Keratinocyte (primary cell): ENCODE data around the gene FAM83G. TPM values are rescaled to one million over a fixed set of nuclear protein-coding genes. Genes with fewer than 3 reads are reported as not detected.
"Not testable (repeated sequence)": the region's sequence is repeated elsewhere in the genome, so short reads cannot be mapped to it uniquely, and the experiment has no call there.

Experiments used
- DNase-seq: peaks from one replicate; pipeline ENCODE4 v3.0.0-alpha.2; 2011; ENCODE audit warnings: low read depth, missing footprints, low spot score
- FAIRE-seq: peaks from 2 replicates; lab custom pipeline; 2011; peaks lifted over from hg19 to GRCh38; lab: Jason Lieb, UNC
- H2AFZ ChIP-seq: 2 replicates; pipeline ENCODE4 v1.6.0; 2012; ENCODE audit warnings: low read length, control low read depth, inconsistent platforms; ENCODE audit not compliant: control insufficient read depth
- H3K27ac ChIP-seq: 2 replicates; pipeline ENCODE4 v1.5.1; 2011; ENCODE audit warnings: low read length; ENCODE audit not compliant: control insufficient read depth, insufficient read depth
- H3K27me3 ChIP-seq: 3 replicates; pipeline ENCODE4 v1.6.0; 2011; ENCODE audit warnings: low read length; ENCODE audit not compliant: control insufficient read depth, insufficient read depth; ENCODE audit errors: extremely low read depth
- H3K36me3 ChIP-seq, 2 experiments: 2 replicates in 1 of 2; 3 replicates in 1 of 2; pipeline ENCODE4 v1.5.1; 2011; ENCODE audit warnings: low read length in 2 of 2, mild to moderate bottlenecking in 1 of 2; ENCODE audit not compliant: control insufficient read depth in 2 of 2, insufficient read depth in 2 of 2; ENCODE audit errors: extremely low read depth in 1 of 2
- H3K4me1 ChIP-seq: 3 replicates; pipeline ENCODE4 v1.5.1; 2011; ENCODE audit warnings: low read length; ENCODE audit not compliant: control insufficient read depth, insufficient read depth; ENCODE audit errors: extremely low read depth
- H3K4me2 ChIP-seq: 3 replicates; pipeline ENCODE4 v1.6.0; 2011; ENCODE audit warnings: low read depth, low read length; ENCODE audit not compliant: control insufficient read depth, insufficient read depth; ENCODE audit errors: extremely low read depth
- H3K4me3 ChIP-seq, 3 experiments: fragments of 200-600 bp in 1 of 3; sonication (generic) in 1 of 3; 2 replicates in 2 of 3; 3 replicates in 1 of 3; pipeline ENCODE4 v1.5.1; 2011 to 2016; ENCODE audit warnings: low read length in 3 of 3, mild to moderate bottlenecking in 3 of 3, control low read depth in 2 of 3, inconsistent platforms in 1 of 3, low read depth in 1 of 3, mixed read lengths in 1 of 3, mixed run types in 1 of 3, moderate library complexity in 1 of 3; ENCODE audit not compliant: control insufficient read depth in 2 of 3, insufficient read depth in 2 of 3; ENCODE audit errors: extremely low read depth in 1 of 3
- H3K79me2 ChIP-seq: 2 replicates; pipeline ENCODE4 v1.6.0; 2012; ENCODE audit warnings: low read length; ENCODE audit not compliant: control insufficient read depth, insufficient read depth
- H3K9ac ChIP-seq: 3 replicates; pipeline ENCODE4 v1.6.0; 2011; ENCODE audit warnings: low read length; ENCODE audit not compliant: control insufficient read depth, insufficient read depth; ENCODE audit errors: extremely low read depth
- H3K9me1 ChIP-seq: 3 replicates; pipeline ENCODE4 v1.6.0; 2011; ENCODE audit warnings: low read length; ENCODE audit not compliant: control insufficient read depth, insufficient read depth; ENCODE audit errors: extremely low read depth
- H3K9me3 ChIP-seq: 2 replicates; pipeline ENCODE4 v1.5.1; 2012; ENCODE audit warnings: low read depth, low read length; ENCODE audit not compliant: control insufficient read depth
- H4K20me1 ChIP-seq: 3 replicates; pipeline ENCODE4 v1.6.0; 2011; ENCODE audit warnings: low read length; ENCODE audit not compliant: control insufficient read depth, insufficient read depth; ENCODE audit errors: extremely low read depth
- EZH2 ChIP-seq: IDR thresholded peaks from one replicate; pipeline ENCODE4 v1.6.1; 2012; ENCODE audit warnings: inconsistent platforms, mild to moderate bottlenecking, low read length, moderate library complexity
- dilution Hi-C: fragments of 300-500 bp; cut with MboI; formaldehyde crosslinking; loops from one replicate; pipeline ENCODE4 v1.7.0; 2020; ENCODE audit warnings: low sequenced_read_pairs; ENCODE audit not compliant: extremely low pct_ligation_motif_present
- polyA plus RNA-seq, 5 experiments: library from polyadenylated mRNA; depleted of rRNA in 3 of 5; stranded (reverse) in 3 of 5; stranded (forward) in 1 of 5; unstranded in 1 of 5; fragments of >200 nt; gene quantifications; 1 replicate in 1 of 5; 2 replicates in 3 of 5; 3 replicates in 1 of 5; pipeline versions ENCODE4 v1.2.1 to v1.2.3, GENCODE V29; 2011 to 2012; ENCODE audit warnings: missing spikeins in 2 of 5, low read depth in 1 of 5, low replicate concordance in 1 of 5
- TF ChIP-seq, protein P1 (sequence below), 3 experiments: IDR thresholded peaks in 1 of 3; conservative IDR thresholded peaks in 1 of 3; optimal IDR thresholded peaks in 1 of 3; 2 replicates in 2 of 3; 3 replicates in 1 of 3; pipeline versions ENCODE3 to v1.5.1; 2011; ENCODE audit warnings: low read length in 3 of 3, mild to moderate bottlenecking in 3 of 3, moderate library complexity in 2 of 3, control low read depth in 1 of 3, inconsistent platforms in 1 of 3; ENCODE audit not compliant: insufficient read depth in 2 of 3; ENCODE audit errors: extremely low read depth in 1 of 3

The FAM83G gene
- polyA plus RNA-seq, 1 donor (not counting 4 experiments of a cell fraction or from before 2014, with no cell fraction given): 23.2 TPM

DNA sequence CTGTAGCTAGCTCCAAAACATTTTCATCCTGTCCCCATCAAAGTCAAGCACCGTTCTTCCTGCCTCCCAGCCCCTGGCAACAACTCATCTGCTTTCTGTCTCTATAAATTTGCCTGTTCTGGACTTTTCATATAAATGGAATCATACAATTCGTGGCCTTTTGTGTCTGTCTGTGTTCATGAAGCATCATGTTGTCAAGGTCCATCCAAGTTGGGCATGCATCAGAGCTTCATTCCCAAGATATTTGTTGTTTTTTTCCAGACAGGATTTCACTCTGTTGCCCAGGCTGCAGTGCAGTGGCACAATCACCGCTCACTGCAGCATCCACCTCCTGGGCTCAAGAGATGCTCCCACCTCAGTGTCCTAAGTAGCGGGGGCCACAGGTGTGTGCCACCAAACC, 46.7 kb downstream of the FAM83G start:
- no peaks in the 10 kb centered on the region for H3K36me3 ChIP-seq
- no peak for FAIRE-seq
- no peaks in the 10 kb centered on the region for H3K27me3 ChIP-seq
- no peaks in the 10 kb centered on the region for H3K79me2 ChIP-seq
- H2AFZ ChIP-seq: no peak overlapping the region
- TF ChIP-seq EZH2: no peak
- TF ChIP-seq, protein P1, sequence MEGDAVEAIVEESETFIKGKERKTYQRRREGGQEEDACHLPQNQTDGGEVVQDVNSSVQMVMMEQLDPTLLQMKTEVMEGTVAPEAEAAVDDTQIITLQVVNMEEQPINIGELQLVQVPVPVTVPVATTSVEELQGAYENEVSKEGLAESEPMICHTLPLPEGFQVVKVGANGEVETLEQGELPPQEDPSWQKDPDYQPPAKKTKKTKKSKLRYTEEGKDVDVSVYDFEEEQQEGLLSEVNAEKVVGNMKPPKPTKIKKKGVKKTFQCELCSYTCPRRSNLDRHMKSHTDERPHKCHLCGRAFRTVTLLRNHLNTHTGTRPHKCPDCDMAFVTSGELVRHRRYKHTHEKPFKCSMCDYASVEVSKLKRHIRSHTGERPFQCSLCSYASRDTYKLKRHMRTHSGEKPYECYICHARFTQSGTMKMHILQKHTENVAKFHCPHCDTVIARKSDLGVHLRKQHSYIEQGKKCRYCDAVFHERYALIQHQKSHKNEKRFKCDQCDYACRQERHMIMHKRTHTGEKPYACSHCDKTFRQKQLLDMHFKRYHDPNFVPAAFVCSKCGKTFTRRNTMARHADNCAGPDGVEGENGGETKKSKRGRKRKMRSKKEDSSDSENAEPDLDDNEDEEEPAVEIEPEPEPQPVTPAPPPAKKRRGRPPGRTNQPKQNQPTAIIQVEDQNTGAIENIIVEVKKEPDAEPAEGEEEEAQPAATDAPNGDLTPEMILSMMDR (optimal IDR thresholded peaks at IDR 0.05 in 1 of 3, IDR thresholded peaks at IDR 0.05 in 1 of 3, conservative IDR thresholded peaks at IDR 0.05 in 1 of 3; ENCODE audit: extremely low read depth in 1 of 3, insufficient read depth in 2 of 3, low read length in 3 of 3): no peak
- H3K9ac ChIP-seq: no peak overlapping the region
- DNase-seq: no peak
- dilution Hi-C loops: no loop called here
- no peak overlapping the region for H3K27ac ChIP-seq
- no peaks in the 10 kb centered on the region for H3K9me3 ChIP-seq
- H3K4me2 ChIP-seq: no peak overlapping the region
- H3K4me1 ChIP-seq: peaks cover 9% of the 10 kb centered on the region
- H3K4me3 ChIP-seq: no peak overlapping the region
- H4K20me1 ChIP-seq: no peaks in the 10 kb centered on the region
- no peaks in the 10 kb centered on the region for H3K9me1 ChIP-seq

DNA sequence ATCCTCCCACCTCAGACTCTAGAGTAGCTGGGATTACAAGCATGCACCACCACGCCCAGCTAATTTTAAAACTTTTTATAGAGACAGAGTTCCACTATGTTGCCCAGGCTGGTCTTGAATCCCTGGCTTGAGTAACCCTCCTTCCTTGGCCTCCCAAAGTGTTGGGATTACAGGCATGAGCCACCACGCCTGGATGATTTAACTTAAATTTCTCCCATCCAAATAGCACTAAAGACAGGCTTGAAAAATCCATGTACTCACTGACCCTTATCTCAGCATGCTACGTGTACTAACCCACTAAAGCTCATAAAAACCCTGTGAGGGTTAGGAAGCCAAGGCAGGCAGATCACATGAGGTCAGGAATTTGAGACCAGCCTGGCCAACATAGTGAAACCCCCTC, 48.0 kb downstream of the FAM83G start:
- Histone ChIP-seq H3K9me1 (no peaks in the 10 kb centered on the region), H3K4me3 (no peak overlapping the region), H3K27me3 (no peaks in the 10 kb centered on the region), H2AFZ (no peak overlapping the region), H3K9me3 (no peaks in the 10 kb centered on the region), H3K9ac (no peak overlapping the region), H3K36me3 (no peaks in the 10 kb centered on the region), H3K27ac (no peak overlapping the region), H4K20me1 (no peaks in the 10 kb centered on the region), H3K4me1 (peaks cover 1% of the 10 kb centered on the region), H3K4me2 (no peak overlapping the region), H3K79me2 (no peaks in the 10 kb centered on the region)
- TF ChIP-seq EZH2: no peak
- TF ChIP-seq, protein P1 (optimal IDR thresholded peaks at IDR 0.05 in 1 of 3, IDR thresholded peaks at IDR 0.05 in 1 of 3, conservative IDR thresholded peaks at IDR 0.05 in 1 of 3; ENCODE audit: extremely low read depth in 1 of 3, insufficient read depth in 2 of 3, low read length in 3 of 3): no peak
- DNase-seq (no peak), FAIRE-seq (no peak)
- dilution Hi-C loops: no loop called here

DNA sequence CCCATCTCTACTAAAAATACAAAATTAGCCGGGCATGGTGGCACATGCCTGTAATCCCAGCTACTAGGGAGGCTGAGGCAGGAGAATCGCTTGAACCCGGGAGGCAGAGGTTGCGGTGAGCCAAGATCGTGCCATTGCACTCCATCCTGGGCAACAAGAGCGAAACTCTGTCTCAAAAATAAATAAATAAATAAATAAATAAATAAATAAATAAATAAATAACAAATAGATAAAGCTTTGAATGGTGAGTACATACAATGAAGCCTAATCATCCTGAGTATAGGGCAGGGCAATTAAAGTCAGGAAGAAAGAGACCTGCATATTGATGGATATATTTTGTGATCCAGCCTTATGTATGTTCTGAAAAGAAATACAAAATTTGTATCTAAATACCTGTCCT, 48.5 kb downstream of the FAM83G start:
- H3K27ac ChIP-seq, H4K20me1 ChIP-seq, H2AFZ ChIP-seq, H3K9me3 ChIP-seq, FAIRE-seq, H3K27me3 ChIP-seq, H3K9ac ChIP-seq, H3K4me1 ChIP-seq, H3K36me3 ChIP-seq, H3K4me3 ChIP-seq, DNase-seq, H3K9me1 ChIP-seq, H3K4me2 ChIP-seq, H3K79me2 ChIP-seq, dilution Hi-C loops: not testable (repeated sequence)
